ENCODE data around the gene GK. TPM values are rescaled to one million over a fixed set of nuclear protein-coding genes. Genes with fewer than 3 reads are reported as not detected.

GK gene
- total RNA-seq, 2 experiments from 2014 or later: 27.6 to 27.7 TPM

- no peak for TF ChIP-seq CTCF (IDR thresholded peaks at IDR 0.05)
- Mint-ChIP-seq H3K36me3 (ENCODE audit: low read depth) (peaks cover 32% of the 10 kb centered on the region), H3K4me3 (no peak overlapping the region), H3K9me3 (no peaks in the 10 kb centered on the region), H3K27me3 (no peaks in the 10 kb centered on the region), H3K27ac (no peak overlapping the region), H3K4me1 (ENCODE audit: low read depth) (no peaks in the 10 kb centered on the region)
- ChIA-PET POLR2A (interaction anchor here (0.6 kb wide), 1 partner anchor 718 kb away, joined by 3 read pairs; no protein-coding TSS in a partner anchor), CTCF (no interaction called here)
- no peak for DNase-seq
- no peak for ATAC-seq
- intact Hi-C loops (cut with micrococcal nuclease): no loop called here
These were observed 20.0 kb downstream of the GK start for GRCh38 chrX:30673127-30673796.

GRCh38 chrX:30673884-30674598 lies 20.8 kb downstream of the GK start:
- intact Hi-C loops (cut with micrococcal nuclease): no loop called here
- DNase-seq (no peak), ATAC-seq (no peak)
- Mint-ChIP-seq H3K36me3 (ENCODE audit: low read depth) (peaks cover 26% of the 10 kb centered on the region), H3K27ac (no peak overlapping the region), H3K27me3 (no peaks in the 10 kb centered on the region), H3K4me3 (no peak overlapping the region), H3K9me3 (no peaks in the 10 kb centered on the region), H3K4me1 (ENCODE audit: low read depth) (no peaks in the 10 kb centered on the region)
- ChIA-PET POLR2A (no interaction called here), CTCF (no interaction called here)
- TF ChIP-seq CTCF (IDR thresholded peaks at IDR 0.05): no peak

GRCh38 chrX:30674799-30675198 lies 21.6 kb downstream of the GK start:
- peaks cover 29% of the 10 kb centered on the region for H3K36me3 Mint-ChIP-seq (ENCODE audit: low read depth)

GRCh38 chrX:30679369-30679768 lies 26.1 kb downstream of the GK start:
- Mint-ChIP-seq H3K4me1 (ENCODE audit: low read depth) (no peaks in the 10 kb centered on the region), H3K36me3 (ENCODE audit: low read depth) (peaks cover 22% of the 10 kb centered on the region), H3K4me3 (no peak overlapping the region), H3K27me3 (no peaks in the 10 kb centered on the region), H3K27ac (no peak overlapping the region), H3K9me3 (no peaks in the 10 kb centered on the region)
- ATAC-seq (no peak), DNase-seq (no peak)
- ChIA-PET POLR2A (no interaction called here), CTCF (no interaction called here)
- intact Hi-C loops (cut with micrococcal nuclease): no loop called here
- TF ChIP-seq CTCF (IDR thresholded peaks at IDR 0.05): no peak

More at GRCh38 chrX:30674799-30675198, 21.6 kb downstream of the GK start:
- no peaks in the 10 kb centered on the region for H3K4me1 Mint-ChIP-seq (ENCODE audit: low read depth)
- no peak overlapping the region for H3K27ac Mint-ChIP-seq
- DNase-seq: no peak
- ChIA-PET POLR2A (no interaction called here), CTCF (no interaction called here)
- no peaks in the 10 kb centered on the region for H3K9me3 Mint-ChIP-seq
- H3K4me3 Mint-ChIP-seq: no peak overlapping the region
- no peaks in the 10 kb centered on the region for H3K27me3 Mint-ChIP-seq
- intact Hi-C loops (cut with micrococcal nuclease): no loop called here
- TF ChIP-seq CTCF (IDR thresholded peaks at IDR 0.05): no peak
- no peak for ATAC-seq

- Mint-ChIP-seq H3K4me3 (no peak overlapping the region), H3K27me3 (no peaks in the 10 kb centered on the region), H3K36me3 (ENCODE audit: low read depth) (peaks cover 17% of the 10 kb centered on the region), H3K27ac (no peak overlapping the region), H3K4me1 (ENCODE audit: low read depth) (no peaks in the 10 kb centered on the region), H3K9me3 (no peaks in the 10 kb centered on the region)
- ChIA-PET POLR2A (no interaction called here), CTCF (no interaction called here)
- TF ChIP-seq CTCF (IDR thresholded peaks at IDR 0.05): no peak
- ATAC-seq (no peak), DNase-seq (no peak)
- intact Hi-C loops (cut with micrococcal nuclease): no loop called here
These were observed 27.4 kb downstream of the GK start for GRCh38 chrX:30680618-30681017.
